Limb (tissue), 2 donors: ENCODE data around the gene DHTKD1.
A peak's percentile ranks its signal among the peaks of the same experiment; 100 is the strongest.

ENCODE experiments used
- DNase-seq, 2 donors: peaks; one replicate each; pipeline ENCODE4 v3.0.0-alpha.2; 2016; ENCODE audit errors: extremely low spot score in 2 of 2

DHTKD1 gene

GRCh38 chr10:12068449-12069269 is at the start of gene DHTKD1:
TSS of gene DHTKD1 (plus strand) at chr10:12068954. CDS start at chr10:12069034, 80 bp downstream.
- DNase-seq: peak; percentile 98 to 99

GRCh38 chr10:12019283-12019971 is 49.3 kb upstream of the DHTKD1 start:
- no peak for DNase-seq

GRCh38 chr10:12020574-12020973 is 48.2 kb upstream of the DHTKD1 start:
- DNase-seq: no peak

GRCh38 chr10:12022580-12023257 is 46.0 kb upstream of the DHTKD1 start:
- no peak for DNase-seq

- DNase-seq: no peak
Observed at GRCh38 chr10:12025591-12025990, 43.2 kb upstream of the DHTKD1 start.

- DNase-seq: no peak
Observed at GRCh38 chr10:12027539-12027938, 41.2 kb upstream of the DHTKD1 start.

GRCh38 chr10:12031404-12031803 is 37.4 kb upstream of the DHTKD1 start:
- DNase-seq: no peak

- DNase-seq: no peak
Observed at GRCh38 chr10:12036073-12036655, 32.6 kb upstream of the DHTKD1 start.

- DNase-seq: no peak
Observed at GRCh38 chr10:12041766-12042408, 26.9 kb upstream of the DHTKD1 start.

- DNase-seq: no peak
Observed at GRCh38 chr10:12042409-12042796, 26.4 kb upstream of the DHTKD1 start.

GRCh38 chr10:12042797-12043651 is 25.7 kb upstream of the DHTKD1 start, which contains the start of gene UPF2:
TSS of gene UPF2 (minus strand) at chr10:12042809. CDS start at chr10:12035423, 7,386 bp downstream.
- peak; percentile 99 to 100 for DNase-seq

GRCh38 chr10:12045596-12045995 is 23.2 kb upstream of the DHTKD1 start:
- DNase-seq: no peak

GRCh38 chr10:12048547-12048946 is 20.2 kb upstream of the DHTKD1 start:
- DNase-seq: no peak

GRCh38 chr10:12050528-12050927 is 18.2 kb upstream of the DHTKD1 start:
- no peak for DNase-seq

- DNase-seq: no peak
Observed at GRCh38 chr10:12051241-12051640, 17.5 kb upstream of the DHTKD1 start.

- DNase-seq: no peak
Observed at GRCh38 chr10:12055732-12056131, 13.0 kb upstream of the DHTKD1 start.

GRCh38 chr10:12056748-12057147 is 12.0 kb upstream of the DHTKD1 start:
- DNase-seq: no peak

- DNase-seq: no peak
Observed at GRCh38 chr10:12061124-12061523, 7.6 kb upstream of the DHTKD1 start.

- DNase-seq: no peak
Observed at GRCh38 chr10:12062754-12063482, 5.8 kb upstream of the DHTKD1 start.

GRCh38 chr10:12063483-12063818 is 5.3 kb upstream of the DHTKD1 start:
- no peak for DNase-seq
